Suprapubic skin (tissue), 3 donors: ENCODE results near the gene SMARCD3.

Experiments used
- EP300 ChIP-seq: sonication (generic); formaldehyde crosslinking; IDR thresholded peaks from one replicate; pipeline ENCODE4 v1.6.1; 2017; ENCODE audit warnings: antibody characterized with exemption
- TF ChIP-seq, protein P1 (sequence below), 2 donors: fragments of 200-600 bp in 1 of 2; fragments of 450-650 bp in 1 of 2; sonication (generic) in 1 of 2; IDR thresholded peaks; one replicate each; pipeline ENCODE4 v1.5.1; 2016 to 2019; ENCODE audit warnings: antibody characterized with exemption in 2 of 2, mild to moderate bottlenecking in 1 of 2, moderate library complexity in 1 of 2

DNA sequence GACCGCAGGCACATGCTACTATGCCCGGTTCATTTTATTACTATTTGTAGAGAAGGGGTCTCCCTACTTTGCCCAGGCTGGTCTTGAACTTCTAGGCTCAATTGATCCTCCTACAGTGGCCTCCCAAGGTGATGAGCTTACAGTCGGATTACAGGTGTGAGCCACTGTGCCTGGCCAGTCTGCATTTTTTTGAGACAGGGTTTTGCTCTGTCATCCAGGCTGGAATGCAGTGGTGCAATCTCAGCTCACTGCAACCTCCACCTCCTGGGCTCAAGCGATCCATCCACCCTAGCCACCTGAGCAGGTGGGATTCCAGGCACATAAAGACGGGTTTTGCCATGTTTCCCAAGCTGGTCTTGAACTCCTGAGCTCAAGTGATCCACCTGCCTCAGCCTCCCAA, 35.9 kb downstream of the SMARCD3 start:
- TF ChIP-seq, protein P1, sequence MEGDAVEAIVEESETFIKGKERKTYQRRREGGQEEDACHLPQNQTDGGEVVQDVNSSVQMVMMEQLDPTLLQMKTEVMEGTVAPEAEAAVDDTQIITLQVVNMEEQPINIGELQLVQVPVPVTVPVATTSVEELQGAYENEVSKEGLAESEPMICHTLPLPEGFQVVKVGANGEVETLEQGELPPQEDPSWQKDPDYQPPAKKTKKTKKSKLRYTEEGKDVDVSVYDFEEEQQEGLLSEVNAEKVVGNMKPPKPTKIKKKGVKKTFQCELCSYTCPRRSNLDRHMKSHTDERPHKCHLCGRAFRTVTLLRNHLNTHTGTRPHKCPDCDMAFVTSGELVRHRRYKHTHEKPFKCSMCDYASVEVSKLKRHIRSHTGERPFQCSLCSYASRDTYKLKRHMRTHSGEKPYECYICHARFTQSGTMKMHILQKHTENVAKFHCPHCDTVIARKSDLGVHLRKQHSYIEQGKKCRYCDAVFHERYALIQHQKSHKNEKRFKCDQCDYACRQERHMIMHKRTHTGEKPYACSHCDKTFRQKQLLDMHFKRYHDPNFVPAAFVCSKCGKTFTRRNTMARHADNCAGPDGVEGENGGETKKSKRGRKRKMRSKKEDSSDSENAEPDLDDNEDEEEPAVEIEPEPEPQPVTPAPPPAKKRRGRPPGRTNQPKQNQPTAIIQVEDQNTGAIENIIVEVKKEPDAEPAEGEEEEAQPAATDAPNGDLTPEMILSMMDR (IDR thresholded peaks at IDR 0.05): no peak
- TF ChIP-seq EP300: no peak
